Gastrocnemius medialis (tissue), 4 donors: ENCODE results near the gene CLEC4F. TPM values are rescaled to one million over a fixed set of nuclear protein-coding genes. Genes with fewer than 3 reads are reported as not detected.

ENCODE experiments used
- ATAC-seq, 2 donors: fragments of 150-250 bp; one replicate each; pipeline ENCODE4 v1.9.1; 2016
- DNase-seq, 2 donors: peaks; one replicate each; pipeline ENCODE4 v3.0.0-alpha.2; 2019
- H3K27ac ChIP-seq, 4 donors: fragments of 200-600 bp; sonication (generic); 1 replicate in 1 of 4; 2 replicates in 3 of 4; pipeline ENCODE4 v1.5.1; 2016 to 2018; ENCODE audit warnings: mild to moderate bottlenecking in 2 of 4, moderate library complexity in 1 of 4
- H3K27me3 ChIP-seq, 3 donors: fragments of 200-600 bp; sonication (generic) in 2 of 3; 1 replicate in 1 of 3; 2 replicates in 2 of 3; pipeline versions ENCODE4 v1.5.1 to v1.6.0; 2016 to 2019; ENCODE audit warnings: mild to moderate bottlenecking in 1 of 3, moderate library complexity in 1 of 3
- H3K36me3 ChIP-seq, 2 donors: fragments of 200-600 bp; sonication (generic) in 1 of 2; one replicate each; pipeline ENCODE4 v1.5.1; 2017 to 2018
- H3K4me1 ChIP-seq, 2 donors: fragments of 200-600 bp; sonication (generic) in 1 of 2; one replicate each; pipeline ENCODE4 v1.5.1; 2016 to 2017; ENCODE audit warnings: mild to moderate bottlenecking in 2 of 2
- H3K4me3 ChIP-seq, 4 donors: fragments of 200-600 bp; sonication (generic) in 3 of 4; 1 replicate in 1 of 4; 2 replicates in 3 of 4; pipeline ENCODE4 v1.5.1; 2016 to 2019; ENCODE audit warnings: mild to moderate bottlenecking in 2 of 4
- H3K9me3 ChIP-seq, 3 donors: fragments of 200-600 bp; sonication (generic) in 2 of 3; 1 replicate in 1 of 3; 2 replicates in 2 of 3; pipeline ENCODE4 v1.5.1; 2016 to 2019
- CTCF ChIP-seq, 5 experiments: fragments of 450-650 bp in 3 of 5; fragments of 200-600 bp in 2 of 5; sonication (generic) in 2 of 5; IDR thresholded peaks in 4 of 5; conservative IDR thresholded peaks in 1 of 5; 1 replicate in 4 of 5; 2 replicates in 1 of 5; pipeline ENCODE4 v1.5.1; 2016 to 2019; ENCODE audit warnings: antibody characterized with exemption in 5 of 5, mild to moderate bottlenecking in 3 of 5, moderate library complexity in 3 of 5
- POLR2A ChIP-seq, 2 donors: fragments of 450-650 bp; IDR thresholded peaks; one replicate each; pipeline ENCODE4 v1.6.1; 2017; ENCODE audit warnings: antibody characterized with exemption in 2 of 2, mild to moderate bottlenecking in 2 of 2, moderate library complexity in 2 of 2
- in situ Hi-C, 4 donors: fragments of 200-750 bp; cut with MboI; loops; one replicate each; pipeline versions ENCODE4 v1.15.0 to v1.8.0; 2017; ENCODE audit warnings: low sequenced_read_pairs in 4 of 4
- intact Hi-C: fragments of 100-400 bp; cut with DNase I; formaldehyde crosslinking; loops from one replicate; pipeline ENCODE4 v1.15.1; 2023; ENCODE audit warnings: low total_unique reads
- total RNA-seq, 4 donors: library from RNA; depleted of rRNA; stranded (reverse); fragments of >200 nt; gene quantifications; one replicate each; pipeline versions ENCODE4 v1.1.0 to v1.2.3, GENCODE V29; 2016

The CLEC4F gene
- total RNA-seq, 4 donors from 2014 or later = 0.59 TPM; not detected in 3

GRCh38 chr2:70767699-70768589, 52.5 kb downstream of the CLEC4F start, which contains the start of gene ADD2:
Gene ADD2 (minus strand): TSS chr2:70768200. CDS start chr2:70706408, 61,792 bp downstream.
- peaks cover 34 to 53% (median 37%) of the 10 kb centered on the region in 3 donors for H3K27me3 ChIP-seq

DNA sequence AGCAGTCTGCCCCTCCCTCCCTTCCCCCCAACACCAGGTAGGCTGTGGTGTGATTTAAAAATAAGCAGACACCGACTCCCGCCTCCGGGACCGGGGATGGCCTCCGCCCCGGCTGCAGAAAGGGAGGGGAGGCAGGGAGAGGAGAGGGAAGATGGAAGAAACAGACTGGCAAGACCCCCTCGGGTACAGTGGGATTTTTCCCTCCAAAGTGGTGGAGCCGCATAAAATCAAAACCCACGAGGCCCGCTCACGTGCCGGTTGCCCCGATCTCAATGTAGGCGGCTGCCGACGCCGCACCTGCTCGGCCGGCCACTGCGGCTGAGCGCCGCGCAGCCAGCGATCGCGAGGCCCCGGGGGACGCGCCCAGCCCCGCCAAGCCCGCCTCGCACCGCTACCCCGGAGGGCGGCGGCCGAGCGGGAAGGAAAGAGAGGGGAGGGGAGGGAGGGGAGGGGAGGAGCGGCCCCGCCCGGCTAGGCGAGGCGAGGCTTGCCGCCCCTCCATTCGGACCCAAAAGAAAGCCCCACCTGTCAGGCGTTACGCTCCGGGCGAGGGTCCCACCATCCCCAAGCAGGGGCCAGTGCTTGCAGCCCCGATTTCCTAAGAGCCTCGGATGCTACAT, 53.2 kb downstream of the CLEC4F start:
- TF ChIP-seq CTCF (IDR thresholded peaks at IDR 0.05 in 4 of 5, conservative IDR thresholded peaks at IDR 0.05 in 1 of 5) = no peak
- no peak for TF ChIP-seq POLR2A (IDR thresholded peaks at IDR 0.05)
- DNase-seq (no peak), ATAC-seq (no peak)
- Histone ChIP-seq H3K4me3 (peak overlapping the region; percentile 38 to 52 (median 50)), H3K4me1 (peaks cover 7 to 8% of the 10 kb centered on the region in 2 donors), H3K27me3 (peaks cover 27 to 49% (median 37%) of the 10 kb centered on the region in 3 donors), H3K9me3 (no peaks in the 10 kb centered on the region), H3K36me3 (no peaks in the 10 kb centered on the region), H3K27ac (no peak overlapping the region)
- intact Hi-C loops (no loop called here), in situ Hi-C loops (no loop called here)

More at GRCh38 chr2:70767699-70768589, 52.5 kb downstream of the CLEC4F start, which contains the start of gene ADD2:
- intact Hi-C loops = no loop called here
- no peaks in the 10 kb centered on the region for H3K9me3 ChIP-seq
- in situ Hi-C loops = no loop called here
- peak within 1 kb of the TSS; percentile 38 to 52 (median 50) for H3K4me3 ChIP-seq
- H3K36me3 ChIP-seq = no peaks in the 10 kb centered on the region
- peak in 1 of 2 donors; percentile 30 for ATAC-seq
- no peak for TF ChIP-seq CTCF (IDR thresholded peaks at IDR 0.05 in 4 of 5, conservative IDR thresholded peaks at IDR 0.05 in 1 of 5)
- TF ChIP-seq POLR2A (IDR thresholded peaks at IDR 0.05) = no peak
- peaks cover 7 to 8% of the 10 kb centered on the region in 2 donors for H3K4me1 ChIP-seq
- no peak within 1 kb of the TSS for H3K27ac ChIP-seq
- no peak for DNase-seq

DNA sequence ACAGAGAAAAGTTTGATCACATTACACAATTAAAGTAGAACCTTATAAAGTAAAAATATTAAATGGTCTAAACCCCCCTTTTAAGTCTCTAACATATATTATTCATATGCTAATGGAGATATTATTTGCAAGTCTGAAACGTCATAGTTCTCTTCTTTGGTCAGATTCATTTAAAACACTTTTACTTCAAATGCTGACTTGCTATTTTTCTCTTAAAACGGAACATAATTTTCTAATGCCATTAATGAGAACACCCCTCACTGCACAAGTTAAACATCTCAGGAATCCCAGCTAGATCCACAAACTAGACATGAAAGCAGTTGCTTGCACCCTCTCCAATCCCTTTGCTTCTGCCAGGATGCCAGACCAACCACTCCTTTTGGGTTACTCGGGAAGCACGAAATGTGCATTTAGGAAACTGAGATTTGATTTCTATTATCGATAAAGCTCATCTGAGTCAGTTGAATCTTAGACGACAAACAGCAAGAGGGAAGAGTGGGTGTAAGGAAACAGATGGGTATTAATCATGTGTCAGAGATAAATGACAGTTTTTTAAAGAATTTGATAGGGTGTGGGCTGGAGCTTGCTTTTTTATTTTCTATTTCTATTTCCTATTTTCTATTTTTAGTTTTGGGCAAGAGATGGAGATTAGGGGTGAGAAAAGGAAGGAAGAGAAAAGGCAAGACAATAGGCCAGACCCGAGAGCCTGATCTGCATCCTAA, 53.9 kb downstream of the CLEC4F start:
- ATAC-seq (no peak), DNase-seq (no peak)
- Histone ChIP-seq H3K4me1 (peaks cover 7 to 8% of the 10 kb centered on the region in 2 donors), H3K27me3 (peaks cover 26 to 49% (median 37%) of the 10 kb centered on the region in 3 donors), H3K36me3 (no peaks in the 10 kb centered on the region), H3K9me3 (no peaks in the 10 kb centered on the region), H3K27ac (no peak overlapping the region), H3K4me3 (peak overlapping the region; percentile 38 to 52 (median 50))
- TF ChIP-seq POLR2A (IDR thresholded peaks at IDR 0.05) = no peak
- intact Hi-C loops (no loop called here), in situ Hi-C loops (no loop called here)

- in situ Hi-C loops = no loop called here
Observed at GRCh38 chr2:70765507-70765906, 54.9 kb downstream of the CLEC4F start.

More at GRCh38 chr2:70765507-70765906, 54.9 kb downstream of the CLEC4F start:
- intact Hi-C loops = no loop called here
- no peak for TF ChIP-seq POLR2A (IDR thresholded peaks at IDR 0.05)
- TF ChIP-seq CTCF (IDR thresholded peaks at IDR 0.05 in 4 of 5, conservative IDR thresholded peaks at IDR 0.05 in 1 of 5) = no peak
- H3K9me3 ChIP-seq = no peaks in the 10 kb centered on the region
- no peak overlapping the region for H3K4me3 ChIP-seq
- no peaks in the 10 kb centered on the region for H3K36me3 ChIP-seq
- no peak for DNase-seq
- H3K4me1 ChIP-seq = peaks cover 7 to 8% of the 10 kb centered on the region in 2 donors
- peaks cover 26 to 49% (median 37%) of the 10 kb centered on the region in 3 donors for H3K27me3 ChIP-seq
- H3K27ac ChIP-seq = no peak overlapping the region
- no peak for ATAC-seq
